SK-N-SH treated with all-trans-retinoic acid at 6 μM for 48 hours (cell line): ENCODE measurements around the gene TNFRSF1B.

ENCODE experiments used
- ATAC-seq: fragments of 200-7000 bp; cut with Tn5 transposase; 3 replicates; pipeline ENCODE4 v1.9.1; 2020; ENCODE audit warnings: mild to moderate bottlenecking, moderate library complexity
- ARNTL ChIP-seq: fragments of 450-650 bp; formaldehyde crosslinking; IDR thresholded peaks from 2 replicates; pipeline ENCODE4 v1.5.0; 2020; ENCODE audit warnings: low read depth, mild to moderate bottlenecking, moderate library complexity, borderline replicate concordance
- BACH2 ChIP-seq: fragments of 250-450 bp; sonication (Bioruptor Pico); IDR thresholded peaks from 2 replicates; pipeline ENCODE4 v1.9.0; 2021; ENCODE audit warnings: mild to moderate bottlenecking, borderline replicate concordance
- CSDC2 ChIP-seq: fragments of 250-450 bp; sonication (Bioruptor Pico); IDR thresholded peaks from 2 replicates; pipeline ENCODE4 v1.5.0; 2020; ENCODE audit warnings: mild to moderate bottlenecking, moderate library complexity
- ESRRG ChIP-seq: fragments of 250-450 bp; sonication (Bioruptor Pico); IDR thresholded peaks from 2 replicates; pipeline ENCODE4 v1.6.1; 2021; ENCODE audit warnings: mild to moderate bottlenecking
- GLIS3 ChIP-seq: fragments of 250-450 bp; sonication (Bioruptor Pico); IDR thresholded peaks from 2 replicates; pipeline ENCODE4 v1.5.0; 2020; ENCODE audit warnings: mild to moderate bottlenecking, moderate library complexity
- ISL1 ChIP-seq: fragments of 250-450 bp; sonication (Bioruptor Pico); IDR thresholded peaks from 2 replicates; pipeline ENCODE4 v2.1.2; 2022; ENCODE audit warnings: mild to moderate bottlenecking, moderate library complexity
- OSR1 ChIP-seq: fragments of 250-450 bp; sonication (Bioruptor Pico); IDR thresholded peaks from 2 replicates; pipeline ENCODE4 v1.8.0; 2022; ENCODE audit warnings: moderate library complexity, mild to moderate bottlenecking, inconsistent platforms
- RARB ChIP-seq: fragments of 250-450 bp; sonication (Bioruptor Pico); IDR thresholded peaks from 2 replicates; pipeline ENCODE4 v1.8.0; 2021; ENCODE audit warnings: mild to moderate bottlenecking, moderate library complexity
- SNAI2 ChIP-seq: fragments of 250-450 bp; sonication (Bioruptor Pico); IDR thresholded peaks from 2 replicates; pipeline ENCODE4 v1.5.0; 2020; ENCODE audit warnings: mild to moderate bottlenecking, moderate library complexity
- TCF4 ChIP-seq: fragments of 250-450 bp; sonication (Bioruptor Pico); IDR thresholded peaks from 2 replicates; pipeline ENCODE4 v1.8.0; 2021; ENCODE audit warnings: mild to moderate bottlenecking, moderate library complexity, borderline replicate concordance
- ZC3H10 ChIP-seq: fragments of 250-450 bp; sonication (Bioruptor Pico); IDR thresholded peaks from 2 replicates; pipeline ENCODE4 v1.5.1; 2021; ENCODE audit warnings: mild to moderate bottlenecking, moderate library complexity
- ZFP3 ChIP-seq: fragments of 250-450 bp; sonication (Bioruptor Pico); IDR thresholded peaks from 2 replicates; pipeline ENCODE4 v1.5.0; 2020; ENCODE audit warnings: mild to moderate bottlenecking, moderate library complexity
- ZFP30 ChIP-seq: fragments of 450-650 bp; formaldehyde crosslinking; IDR thresholded peaks from 2 replicates; pipeline ENCODE4 v1.5.0; 2022; ENCODE audit warnings: mild to moderate bottlenecking, moderate library complexity
- ZNF565 ChIP-seq: fragments of 450-650 bp; formaldehyde crosslinking; conservative IDR thresholded peaks from 2 replicates; pipeline ENCODE4 v1.5.0; 2020; ENCODE audit warnings: low read depth, mild to moderate bottlenecking, moderate library complexity
- ZNF70 ChIP-seq: fragments of 450-650 bp; formaldehyde crosslinking; IDR thresholded peaks from 2 replicates; pipeline ENCODE4 v1.5.0; 2020; ENCODE audit warnings: mild to moderate bottlenecking, moderate library complexity
- ZNF8 ChIP-seq: fragments of 450-650 bp; formaldehyde crosslinking; IDR thresholded peaks from 2 replicates; pipeline ENCODE4 v1.5.0; 2020; ENCODE audit warnings: mild to moderate bottlenecking, moderate library complexity
- TF ChIP-seq, protein P1 (sequence below): fragments of 250-450 bp; sonication (Bioruptor Pico); IDR thresholded peaks from 2 replicates; pipeline ENCODE4 v1.5.1; 2020; ENCODE audit warnings: low read depth, mild to moderate bottlenecking, moderate library complexity
- TF ChIP-seq, protein P2 (sequence below): fragments of 250-450 bp; sonication (Bioruptor Pico); IDR thresholded peaks from 2 replicates; pipeline ENCODE4 v1.8.0; 2021; ENCODE audit warnings: low read depth, mild to moderate bottlenecking, moderate library complexity, borderline replicate concordance
- TF ChIP-seq, protein P3 (sequence below): fragments of 250-450 bp; sonication (Bioruptor Pico); IDR thresholded peaks from 2 replicates; pipeline ENCODE4 v1.5.0; 2020; ENCODE audit warnings: mild to moderate bottlenecking, moderate library complexity
- TF ChIP-seq, protein P4 (sequence below): fragments of 250-450 bp; sonication (Bioruptor Pico); IDR thresholded peaks from 2 replicates; pipeline ENCODE4 v1.5.1; 2021; ENCODE audit warnings: mild to moderate bottlenecking, moderate library complexity

The TNFRSF1B gene

DNA sequence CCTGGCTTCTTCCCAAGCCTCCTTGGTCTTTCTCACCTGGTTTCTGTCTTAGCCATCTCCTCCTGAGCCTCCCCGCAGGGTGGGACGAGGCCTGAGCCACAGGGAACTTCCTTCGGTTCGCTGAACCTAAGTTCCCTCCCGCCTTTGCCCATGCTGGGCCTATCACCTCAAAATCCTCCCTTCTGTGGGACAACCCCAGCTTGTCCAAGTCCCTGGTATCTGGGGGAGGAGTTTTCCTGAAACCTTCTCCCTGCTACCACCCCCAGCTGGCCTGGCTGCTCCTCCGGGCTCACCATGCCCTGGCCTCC is 35.4 kb downstream of the TNFRSF1B start:
- TF ChIP-seq ISL1 (CRISPR knock-in tag) (no peak), ZNF70 (CRISPR knock-in tag) (no peak), TCF4 (CRISPR knock-in tag) (no peak), ZFP3 (CRISPR knock-in tag) (no peak), SNAI2 (no peak), CSDC2 (no peak)
- TF ChIP-seq, protein P1, sequence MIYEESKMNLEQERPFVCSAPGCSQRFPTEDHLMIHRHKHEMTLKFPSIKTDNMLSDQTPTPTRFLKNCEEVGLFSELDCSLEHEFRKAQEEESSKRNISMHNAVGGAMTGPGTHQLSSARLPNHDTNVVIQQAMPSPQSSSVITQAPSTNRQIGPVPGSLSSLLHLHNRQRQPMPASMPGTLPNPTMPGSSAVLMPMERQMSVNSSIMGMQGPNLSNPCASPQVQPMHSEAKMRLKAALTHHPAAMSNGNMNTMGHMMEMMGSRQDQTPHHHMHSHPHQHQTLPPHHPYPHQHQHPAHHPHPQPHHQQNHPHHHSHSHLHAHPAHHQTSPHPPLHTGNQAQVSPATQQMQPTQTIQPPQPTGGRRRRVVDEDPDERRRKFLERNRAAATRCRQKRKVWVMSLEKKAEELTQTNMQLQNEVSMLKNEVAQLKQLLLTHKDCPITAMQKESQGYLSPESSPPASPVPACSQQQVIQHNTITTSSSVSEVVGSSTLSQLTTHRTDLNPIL: no peak
- TF ChIP-seq, protein P2, sequence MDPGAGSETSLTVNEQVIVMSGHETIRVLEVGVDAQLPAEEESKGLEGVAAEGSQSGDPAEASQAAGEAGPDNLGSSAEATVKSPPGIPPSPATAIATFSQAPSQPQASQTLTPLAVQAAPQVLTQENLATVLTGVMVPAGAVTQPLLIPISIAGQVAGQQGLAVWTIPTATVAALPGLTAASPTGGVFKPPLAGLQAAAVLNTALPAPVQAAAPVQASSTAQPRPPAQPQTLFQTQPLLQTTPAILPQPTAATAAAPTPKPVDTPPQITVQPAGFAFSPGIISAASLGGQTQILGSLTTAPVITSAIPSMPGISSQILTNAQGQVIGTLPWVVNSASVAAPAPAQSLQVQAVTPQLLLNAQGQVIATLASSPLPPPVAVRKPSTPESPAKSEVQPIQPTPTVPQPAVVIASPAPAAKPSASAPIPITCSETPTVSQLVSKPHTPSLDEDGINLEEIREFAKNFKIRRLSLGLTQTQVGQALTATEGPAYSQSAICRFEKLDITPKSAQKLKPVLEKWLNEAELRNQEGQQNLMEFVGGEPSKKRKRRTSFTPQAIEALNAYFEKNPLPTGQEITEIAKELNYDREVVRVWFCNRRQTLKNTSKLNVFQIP (CRISPR knock-in tag): no peak
- no peak for ATAC-seq

DNA sequence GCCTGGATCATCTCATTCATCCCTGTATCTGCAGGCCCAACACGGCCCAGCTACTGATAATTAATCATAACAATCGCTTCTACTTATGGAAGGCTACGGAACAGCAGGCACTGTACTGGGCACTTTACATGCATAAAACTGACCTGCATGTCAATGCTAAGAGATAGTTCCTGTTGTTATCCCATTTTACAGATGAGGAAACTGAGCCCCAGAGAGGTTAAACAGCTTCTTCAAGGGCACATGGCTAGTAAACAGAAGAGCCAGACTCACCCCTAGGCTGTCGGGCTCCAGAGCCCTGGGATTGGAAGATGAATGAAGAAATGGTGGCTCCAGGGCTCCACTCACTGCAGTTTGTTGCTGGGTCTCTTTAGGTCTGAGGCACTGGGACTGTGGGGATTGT is 35.8 kb downstream of the TNFRSF1B start:
- ATAC-seq: no peak

DNA sequence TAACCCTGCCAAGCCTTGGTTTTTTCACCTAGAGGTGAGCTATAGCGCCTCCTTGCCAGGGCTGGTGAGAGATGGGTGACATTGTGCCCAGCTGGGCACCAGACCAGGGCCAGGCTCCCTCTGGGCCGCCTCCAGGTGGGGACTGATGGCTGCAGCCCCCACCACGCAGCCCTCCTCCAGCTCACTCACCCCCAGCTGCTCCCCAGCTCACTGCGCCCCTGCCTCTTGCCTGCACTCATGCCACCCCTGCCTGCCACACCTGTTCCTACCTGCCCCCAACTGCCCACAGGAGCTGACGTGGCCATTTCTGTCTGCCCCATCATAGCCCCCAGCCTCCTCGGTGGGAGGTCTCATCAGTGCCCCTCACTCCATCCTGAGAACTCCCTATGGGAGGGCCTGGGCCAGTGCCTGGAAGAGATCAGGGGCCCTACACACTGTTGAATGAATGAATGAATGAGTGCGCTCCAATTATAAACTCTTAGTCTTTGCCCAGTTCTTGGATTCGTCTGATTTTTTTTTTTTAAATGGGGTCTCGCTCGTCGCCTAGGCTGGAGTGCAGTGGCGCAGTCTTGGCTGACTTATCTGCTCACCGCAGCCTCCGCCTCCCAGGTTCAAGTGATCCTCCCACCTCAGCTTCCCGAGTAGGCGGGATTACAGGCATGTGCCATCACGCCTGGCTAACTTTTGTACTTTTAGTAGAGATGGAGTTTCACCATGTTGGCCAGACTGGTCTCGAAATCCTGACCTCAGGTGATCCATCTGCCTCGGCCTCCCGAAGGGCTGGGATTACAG is 36.6 kb downstream of the TNFRSF1B start:
- no peak for ATAC-seq
- TF ChIP-seq, protein P3, sequence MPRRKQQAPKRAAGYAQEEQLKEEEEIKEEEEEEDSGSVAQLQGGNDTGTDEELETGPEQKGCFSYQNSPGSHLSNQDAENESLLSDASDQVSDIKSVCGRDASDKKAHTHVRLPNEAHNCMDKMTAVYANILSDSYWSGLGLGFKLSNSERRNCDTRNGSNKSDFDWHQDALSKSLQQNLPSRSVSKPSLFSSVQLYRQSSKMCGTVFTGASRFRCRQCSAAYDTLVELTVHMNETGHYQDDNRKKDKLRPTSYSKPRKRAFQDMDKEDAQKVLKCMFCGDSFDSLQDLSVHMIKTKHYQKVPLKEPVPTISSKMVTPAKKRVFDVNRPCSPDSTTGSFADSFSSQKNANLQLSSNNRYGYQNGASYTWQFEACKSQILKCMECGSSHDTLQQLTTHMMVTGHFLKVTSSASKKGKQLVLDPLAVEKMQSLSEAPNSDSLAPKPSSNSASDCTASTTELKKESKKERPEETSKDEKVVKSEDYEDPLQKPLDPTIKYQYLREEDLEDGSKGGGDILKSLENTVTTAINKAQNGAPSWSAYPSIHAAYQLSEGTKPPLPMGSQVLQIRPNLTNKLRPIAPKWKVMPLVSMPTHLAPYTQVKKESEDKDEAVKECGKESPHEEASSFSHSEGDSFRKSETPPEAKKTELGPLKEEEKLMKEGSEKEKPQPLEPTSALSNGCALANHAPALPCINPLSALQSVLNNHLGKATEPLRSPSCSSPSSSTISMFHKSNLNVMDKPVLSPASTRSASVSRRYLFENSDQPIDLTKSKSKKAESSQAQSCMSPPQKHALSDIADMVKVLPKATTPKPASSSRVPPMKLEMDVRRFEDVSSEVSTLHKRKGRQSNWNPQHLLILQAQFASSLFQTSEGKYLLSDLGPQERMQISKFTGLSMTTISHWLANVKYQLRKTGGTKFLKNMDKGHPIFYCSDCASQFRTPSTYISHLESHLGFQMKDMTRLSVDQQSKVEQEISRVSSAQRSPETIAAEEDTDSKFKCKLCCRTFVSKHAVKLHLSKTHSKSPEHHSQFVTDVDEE (CRISPR knock-in tag): no peak
- TF ChIP-seq, protein P2 (CRISPR knock-in tag): no peak
- TF ChIP-seq ZNF8 (CRISPR knock-in tag) (no peak), ZC3H10 (no peak), ARNTL (CRISPR knock-in tag) (no peak), TCF4 (CRISPR knock-in tag) (no peak), OSR1 (CRISPR knock-in tag) (no peak), BACH2 (CRISPR knock-in tag) (no peak), ZFP30 (CRISPR knock-in tag) (no peak), RARB (CRISPR knock-in tag) (no peak), SNAI2 (no peak), ISL1 (CRISPR knock-in tag) (no peak), ZNF565 (CRISPR knock-in tag) (no peak), CSDC2 (no peak), ZFP3 (CRISPR knock-in tag) (no peak), ESRRG (CRISPR knock-in tag) (no peak), GLIS3 (CRISPR knock-in tag) (no peak)
- TF ChIP-seq, protein P4, sequence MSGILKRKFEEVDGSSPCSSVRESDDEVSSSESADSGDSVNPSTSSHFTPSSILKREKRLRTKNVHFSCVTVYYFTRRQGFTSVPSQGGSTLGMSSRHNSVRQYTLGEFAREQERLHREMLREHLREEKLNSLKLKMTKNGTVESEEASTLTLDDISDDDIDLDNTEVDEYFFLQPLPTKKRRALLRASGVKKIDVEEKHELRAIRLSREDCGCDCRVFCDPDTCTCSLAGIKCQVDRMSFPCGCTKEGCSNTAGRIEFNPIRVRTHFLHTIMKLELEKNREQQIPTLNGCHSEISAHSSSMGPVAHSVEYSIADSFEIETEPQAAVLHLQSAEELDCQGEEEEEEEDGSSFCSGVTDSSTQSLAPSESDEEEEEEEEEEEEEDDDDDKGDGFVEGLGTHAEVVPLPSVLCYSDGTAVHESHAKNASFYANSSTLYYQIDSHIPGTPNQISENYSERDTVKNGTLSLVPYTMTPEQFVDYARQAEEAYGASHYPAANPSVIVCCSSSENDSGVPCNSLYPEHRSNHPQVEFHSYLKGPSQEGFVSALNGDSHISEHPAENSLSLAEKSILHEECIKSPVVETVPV (CRISPR knock-in tag): no peak
- TF ChIP-seq, protein P1: no peak

More for the DNA sequence above, 35.8 kb downstream of the TNFRSF1B start:
- TF ChIP-seq ISL1 (CRISPR knock-in tag) (no peak), ZC3H10 (no peak), BACH2 (CRISPR knock-in tag) (no peak), SNAI2 (no peak), ZNF8 (CRISPR knock-in tag) (no peak)
- TF ChIP-seq, protein P2 (CRISPR knock-in tag): no peak
